GM18508 (cell line): ENCODE data around the gene IKBKE.
"Not testable (repeated sequence)": the region's sequence is repeated elsewhere in the genome, so short reads cannot be mapped to it uniquely, and the experiment has no call there.

Source experiments
- ATAC-seq: cut with Tn5 transposase; IDR thresholded peaks from one replicate; pipeline ENCODE4 v1.9.1; 2021; ENCODE audit warnings: moderate number of reproducible peaks; ENCODE audit not compliant: insufficient read depth, unreplicated experiment

Gene IKBKE

DNA sequence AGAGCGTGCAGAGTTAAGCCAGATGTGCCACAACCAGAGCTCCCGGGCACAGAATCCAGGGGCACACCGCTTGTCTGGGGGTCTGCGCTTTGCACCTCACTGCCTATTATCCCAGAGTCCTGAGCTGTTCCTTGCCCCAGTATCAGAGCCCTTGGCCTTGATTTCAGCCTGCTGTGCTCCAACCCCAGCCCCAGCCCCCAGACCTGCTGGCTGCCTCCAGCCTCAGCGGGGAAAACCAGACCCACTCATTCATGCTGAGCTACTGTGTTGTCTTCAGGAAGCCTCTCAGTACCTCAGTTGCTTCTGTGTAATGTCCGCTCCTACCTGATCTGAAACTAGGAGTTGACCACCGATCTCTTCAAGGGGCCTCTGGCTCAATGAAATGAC lies 1.1 kb downstream of the IKBKE start:
- ATAC-seq = no peak

DNA sequence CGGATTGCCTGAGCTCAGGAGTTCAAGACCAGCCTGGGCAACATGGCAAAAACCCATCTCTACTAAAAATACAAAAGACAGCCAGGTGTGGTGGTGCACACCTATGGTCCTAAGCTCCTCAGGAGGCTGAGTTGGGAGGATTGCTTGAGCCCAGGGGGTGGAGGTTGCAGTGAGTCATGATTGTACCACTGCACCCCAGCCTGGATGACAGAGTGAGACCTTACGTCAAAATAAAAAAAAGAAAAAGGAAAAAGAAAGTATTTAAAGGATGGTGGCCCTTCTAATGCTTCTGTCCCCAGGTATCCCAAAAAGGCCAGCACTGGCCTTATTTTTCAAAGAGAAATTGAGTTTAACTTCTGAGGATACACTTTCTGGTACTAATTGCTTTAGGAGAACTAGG lies 1.7 kb downstream of the IKBKE start:
- ATAC-seq = no peak

DNA sequence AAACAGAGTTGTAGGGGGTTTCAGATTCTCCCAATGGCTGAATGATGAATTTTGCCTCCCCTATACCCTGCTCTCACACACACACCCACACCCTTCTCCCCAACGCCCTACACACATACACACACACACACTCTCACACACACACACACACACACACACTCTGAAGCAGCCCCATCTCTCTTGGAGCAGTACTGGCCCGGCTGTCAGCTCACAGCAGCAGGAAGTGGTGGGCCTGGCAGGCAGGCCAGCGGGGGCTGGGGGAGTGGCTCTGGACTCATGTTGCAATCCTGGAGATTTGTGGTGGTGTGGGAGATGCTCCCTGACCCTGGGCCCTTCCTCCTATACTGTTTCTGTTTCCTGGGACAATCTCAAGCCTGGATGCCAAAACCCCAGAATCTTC lies 2.2 kb downstream of the IKBKE start:
- ATAC-seq = no peak

DNA sequence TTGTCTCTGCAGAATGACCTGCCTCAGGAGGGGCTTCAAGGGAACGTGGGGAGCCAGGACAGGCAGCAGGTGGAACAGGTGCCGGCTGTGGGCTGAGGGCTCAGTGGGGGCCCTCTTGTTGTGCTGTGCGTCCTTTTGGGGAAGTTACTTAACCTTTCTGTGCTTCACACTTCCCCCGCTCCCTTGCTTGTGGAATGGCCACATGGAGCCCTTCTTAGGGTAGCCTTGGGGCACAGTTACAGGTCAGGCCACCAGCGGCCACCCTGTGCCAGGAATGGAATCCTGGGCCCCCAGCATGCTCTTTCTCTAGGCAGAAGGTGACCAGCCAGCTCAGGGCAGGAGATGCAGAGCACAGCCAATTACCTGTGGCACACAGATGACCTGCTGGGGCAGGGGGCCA lies 2.6 kb downstream of the IKBKE start:
- ATAC-seq = no peak

DNA sequence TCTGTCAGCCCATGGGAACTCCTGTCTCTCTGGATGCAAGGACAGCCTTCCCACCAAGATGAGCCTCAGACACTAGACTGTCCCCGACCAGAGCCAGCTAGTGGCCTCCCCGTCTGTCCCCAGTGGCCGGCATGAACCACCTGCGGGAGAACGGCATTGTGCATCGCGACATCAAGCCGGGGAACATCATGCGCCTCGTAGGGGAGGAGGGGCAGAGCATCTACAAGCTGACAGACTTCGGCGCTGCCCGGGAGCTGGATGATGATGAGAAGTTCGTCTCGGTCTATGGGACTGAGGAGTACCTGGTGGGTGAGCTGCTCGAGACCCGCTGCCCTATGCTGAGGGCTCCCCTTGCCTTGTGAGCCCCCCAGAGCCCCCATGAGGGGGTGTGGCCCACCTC lies 5.8 kb downstream of the IKBKE start:
- ATAC-seq = no peak

DNA sequence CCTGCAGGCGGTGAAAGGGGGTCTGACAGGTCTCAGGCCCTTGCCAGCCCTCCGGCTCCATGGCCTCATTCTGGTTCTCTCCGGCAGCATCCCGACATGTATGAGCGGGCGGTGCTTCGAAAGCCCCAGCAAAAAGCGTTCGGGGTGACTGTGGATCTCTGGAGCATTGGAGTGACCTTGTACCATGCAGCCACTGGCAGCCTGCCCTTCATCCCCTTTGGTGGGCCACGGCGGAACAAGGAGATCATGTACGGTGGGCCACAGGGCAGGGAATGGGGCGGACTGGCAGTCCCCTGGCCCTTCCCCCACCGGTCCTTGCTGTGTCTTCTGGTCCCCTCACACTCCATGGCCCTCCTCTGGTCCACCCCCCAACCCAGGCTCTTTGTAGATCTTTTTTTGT lies 6.3 kb downstream of the IKBKE start:
- ATAC-seq = no peak

DNA sequence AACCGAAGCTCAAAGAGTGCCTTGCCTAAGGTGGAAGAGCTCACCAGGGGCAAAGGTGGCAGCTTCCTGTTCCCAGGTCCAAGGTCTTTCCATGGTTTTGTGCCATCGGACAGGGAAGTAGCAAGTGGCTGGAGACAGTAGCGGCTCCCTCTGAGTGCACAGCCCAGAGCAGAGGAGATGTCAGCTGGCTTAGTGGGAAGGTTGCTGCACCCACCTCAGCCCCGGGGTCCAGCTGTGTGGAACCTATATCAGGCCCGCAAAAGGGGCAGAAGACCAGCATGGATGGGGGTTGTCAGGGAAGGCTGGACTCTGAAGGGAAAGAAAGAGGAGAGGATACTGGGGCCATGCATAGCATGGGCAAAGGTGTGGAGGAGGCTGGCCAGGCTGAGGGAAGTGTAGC lies 6.8 kb downstream of the IKBKE start:
- no peak for ATAC-seq

DNA sequence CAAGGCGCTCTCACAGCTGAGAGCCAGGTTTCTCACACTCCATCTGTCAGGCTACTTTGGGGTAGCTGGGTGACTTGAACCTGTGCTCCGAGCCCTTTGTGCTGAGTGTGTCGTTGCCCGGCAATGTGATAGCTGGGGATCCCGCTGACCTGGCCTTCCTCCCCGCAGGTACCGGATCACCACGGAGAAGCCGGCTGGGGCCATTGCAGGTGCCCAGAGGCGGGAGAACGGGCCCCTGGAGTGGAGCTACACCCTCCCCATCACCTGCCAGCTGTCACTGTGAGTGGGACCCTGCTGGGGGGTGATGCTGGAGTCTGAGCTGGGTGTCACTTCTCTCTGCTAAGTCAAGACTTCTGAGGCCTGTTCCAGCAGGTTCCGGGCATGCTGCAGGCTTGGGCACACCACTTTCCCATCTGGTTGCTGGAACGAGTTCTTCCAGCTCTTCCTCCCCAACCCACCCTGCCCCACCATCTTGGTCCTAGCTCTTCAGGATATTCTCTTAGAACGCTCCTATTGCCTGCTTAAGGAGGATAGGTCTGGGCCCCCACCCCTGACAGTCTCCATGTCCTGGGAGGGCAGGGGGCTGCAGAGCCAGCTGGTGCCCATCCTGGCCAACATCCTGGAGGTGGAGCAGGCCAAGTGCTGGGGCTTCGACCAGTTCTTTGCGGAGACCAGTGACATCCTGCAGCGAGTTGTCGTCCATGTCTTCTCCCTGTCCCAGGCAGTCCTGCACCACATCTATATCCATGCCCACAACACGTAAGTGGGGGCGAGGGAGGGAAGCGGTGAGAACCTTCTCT lies 7.5 kb downstream of the IKBKE start:
- no peak for ATAC-seq

DNA sequence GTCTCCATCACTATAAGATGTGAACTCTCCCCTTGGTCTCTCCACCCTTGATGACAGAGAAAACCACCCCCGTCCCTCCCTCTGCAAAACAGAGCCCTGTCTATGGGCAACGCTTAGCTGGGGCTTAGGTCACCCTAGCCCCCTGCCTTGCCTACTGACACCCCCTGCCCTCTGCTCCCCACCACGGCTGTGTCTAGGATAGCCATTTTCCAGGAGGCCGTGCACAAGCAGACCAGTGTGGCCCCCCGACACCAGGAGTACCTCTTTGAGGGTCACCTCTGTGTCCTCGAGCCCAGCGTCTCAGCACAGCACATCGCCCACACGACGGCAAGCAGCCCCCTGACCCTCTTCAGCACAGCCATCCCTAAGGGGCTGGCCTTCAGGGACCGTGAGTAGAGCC lies 8.5 kb downstream of the IKBKE start:
- no peak for ATAC-seq

DNA sequence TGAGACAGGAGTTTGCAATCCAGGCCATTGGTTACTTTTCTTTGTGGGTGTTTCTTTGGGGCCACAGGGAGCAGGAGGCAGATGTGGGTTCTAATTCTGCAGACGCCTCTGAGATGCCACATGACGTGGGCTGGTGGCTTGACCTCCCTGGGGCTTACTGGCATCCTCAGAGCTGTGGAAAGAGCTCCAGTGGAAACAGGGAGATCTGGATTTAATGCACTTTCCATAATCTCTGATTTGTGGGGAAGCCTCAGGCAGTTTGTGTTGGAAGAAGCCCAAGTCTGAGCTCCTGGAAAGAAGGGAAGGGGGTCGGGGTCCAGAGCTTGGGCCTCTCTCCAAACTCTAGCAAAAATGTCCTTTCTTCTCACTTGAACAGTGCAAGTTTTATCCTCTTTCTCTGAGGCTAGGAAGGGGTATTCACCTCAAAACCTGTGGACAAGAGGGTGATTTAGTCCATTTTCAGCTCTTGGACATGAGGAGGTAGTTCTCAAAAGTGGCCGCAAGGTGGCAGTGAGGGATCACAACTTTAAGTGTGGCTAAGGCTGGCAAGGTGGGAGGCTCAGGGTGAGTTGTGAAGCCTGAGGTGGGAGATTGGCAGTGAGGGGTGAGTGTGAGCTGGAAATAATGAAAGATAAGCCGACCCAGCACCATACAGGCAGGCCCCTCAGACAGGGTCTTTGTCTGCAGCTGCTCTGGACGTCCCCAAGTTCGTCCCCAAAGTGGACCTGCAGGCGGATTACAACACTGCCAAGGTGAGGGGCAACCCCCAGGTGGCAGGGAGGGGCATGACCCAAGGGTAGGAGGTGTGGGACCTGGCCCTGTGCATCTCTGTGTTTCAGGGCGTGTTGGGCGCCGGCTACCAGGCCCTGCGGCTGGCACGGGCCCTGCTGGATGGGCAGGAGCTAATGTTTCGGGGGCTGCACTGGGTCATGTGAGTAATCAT lies 9.2 kb downstream of the IKBKE start:
- no peak for ATAC-seq

DNA sequence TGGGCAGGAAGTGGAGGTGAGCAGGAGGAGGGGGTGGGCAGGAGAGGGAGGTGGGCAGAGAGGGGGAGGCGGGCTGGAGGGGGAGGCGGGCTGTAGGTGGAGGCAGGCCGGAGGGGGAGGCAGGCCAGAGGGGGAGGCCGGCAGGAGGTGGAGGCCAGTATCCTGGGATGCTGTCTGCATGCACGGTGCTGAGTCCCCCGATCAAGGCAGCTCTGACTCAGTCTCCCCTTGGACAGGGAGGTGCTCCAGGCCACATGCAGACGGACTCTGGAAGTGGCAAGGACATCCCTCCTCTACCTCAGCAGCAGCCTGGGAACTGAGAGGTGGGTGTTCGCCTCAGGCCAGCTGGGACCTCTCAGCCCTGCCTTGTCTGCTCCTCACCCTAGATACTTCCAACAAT lies 9.9 kb downstream of the IKBKE start:
- ATAC-seq = no peak

DNA sequence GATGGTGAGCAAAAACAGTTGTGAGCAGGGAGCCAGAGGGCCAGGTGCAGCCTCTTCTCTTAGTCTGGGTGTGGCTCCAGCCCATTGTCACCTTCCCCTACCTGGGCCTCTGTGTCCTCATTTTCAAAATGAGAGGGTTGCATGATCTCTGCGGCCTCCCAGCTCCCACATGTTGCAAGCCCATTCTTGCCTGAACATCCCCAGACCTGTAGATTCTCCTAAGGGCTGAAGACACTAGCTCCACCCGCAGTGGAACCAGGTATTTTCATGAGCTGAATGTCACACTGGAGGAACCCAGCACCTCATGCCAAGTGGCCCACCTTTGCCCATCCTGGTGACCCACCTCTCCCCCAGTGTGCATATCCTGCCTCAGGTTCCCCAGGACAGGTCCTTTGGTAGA lies 12.3 kb downstream of the IKBKE start:
- no peak for ATAC-seq

DNA sequence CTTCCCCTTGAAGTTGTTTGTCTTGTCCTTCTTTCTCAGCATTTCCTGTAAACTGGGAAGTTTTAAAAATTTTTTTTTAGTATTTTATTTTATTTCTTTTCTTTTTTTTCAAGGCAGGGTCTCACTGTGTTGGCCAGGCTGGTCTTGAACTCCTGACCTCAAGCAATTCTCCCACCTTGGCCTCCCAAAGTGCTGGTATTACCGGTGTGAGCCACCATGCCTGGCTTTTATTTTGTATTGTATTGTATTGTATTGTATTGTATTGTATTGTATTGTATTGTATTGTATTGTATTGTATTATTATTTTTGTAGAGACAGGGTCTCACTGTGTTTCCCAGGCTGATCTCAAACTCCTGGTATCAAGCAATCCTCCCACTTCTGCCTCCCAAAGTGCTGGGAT lies 13.6 kb downstream of the IKBKE start:
- not testable (repeated sequence) for ATAC-seq

DNA sequence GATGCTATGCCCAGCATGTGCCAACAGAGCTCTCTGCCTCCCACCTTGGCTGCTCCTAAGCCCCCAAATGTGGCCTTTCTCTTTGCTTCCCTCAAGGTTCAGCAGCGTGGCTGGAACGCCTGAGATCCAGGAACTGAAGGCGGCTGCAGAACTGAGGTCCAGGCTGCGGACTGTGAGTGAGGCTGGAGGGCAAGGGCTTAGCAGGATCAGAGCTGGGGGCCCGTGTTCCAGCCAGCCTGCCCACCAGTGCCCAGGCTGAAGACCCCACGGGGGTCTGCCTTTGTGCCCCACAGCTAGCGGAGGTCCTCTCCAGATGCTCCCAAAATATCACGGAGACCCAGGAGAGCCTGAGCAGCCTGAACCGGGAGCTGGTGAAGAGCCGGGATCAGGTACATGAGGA lies 14.6 kb downstream of the IKBKE start:
- ATAC-seq = no peak

DNA sequence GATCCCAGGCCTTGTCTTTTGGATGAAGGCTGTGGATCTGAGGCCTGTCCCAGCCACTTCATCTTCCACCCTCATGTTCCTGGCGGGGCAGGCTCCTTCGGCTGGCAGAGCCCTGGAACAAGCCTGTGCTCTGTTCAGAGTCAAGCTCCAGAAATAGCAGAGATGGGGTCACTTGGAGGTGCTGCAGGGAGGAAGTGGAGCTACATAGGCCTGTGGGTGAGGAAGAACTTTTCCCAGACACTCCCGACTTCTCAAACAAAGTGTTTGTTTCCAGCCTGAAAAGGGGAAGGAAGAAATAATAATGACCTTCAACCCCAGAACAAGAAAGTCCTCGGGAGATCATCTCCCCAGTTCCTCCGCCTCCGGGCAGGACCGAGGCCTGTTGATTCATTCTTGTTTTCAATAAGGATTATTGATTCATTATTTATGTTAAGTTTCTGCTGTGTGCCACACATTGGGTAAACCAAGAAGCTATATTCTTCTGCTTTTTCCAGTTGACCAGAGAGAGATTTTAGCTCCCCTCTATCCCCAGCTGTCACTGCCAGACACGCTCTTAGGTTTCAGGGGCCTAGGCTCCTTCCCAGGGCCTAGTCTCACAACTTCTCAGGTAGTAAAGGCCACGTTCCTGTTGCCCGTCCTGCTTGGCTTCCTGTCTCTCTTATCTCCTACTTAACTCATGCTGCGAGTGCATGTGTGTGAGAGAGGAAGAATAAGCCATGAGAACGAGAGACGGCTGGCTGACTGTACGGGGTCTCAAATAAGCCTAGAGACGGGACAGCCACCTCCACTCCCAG lies 16.9 kb downstream of the IKBKE start:
- no peak for ATAC-seq

DNA sequence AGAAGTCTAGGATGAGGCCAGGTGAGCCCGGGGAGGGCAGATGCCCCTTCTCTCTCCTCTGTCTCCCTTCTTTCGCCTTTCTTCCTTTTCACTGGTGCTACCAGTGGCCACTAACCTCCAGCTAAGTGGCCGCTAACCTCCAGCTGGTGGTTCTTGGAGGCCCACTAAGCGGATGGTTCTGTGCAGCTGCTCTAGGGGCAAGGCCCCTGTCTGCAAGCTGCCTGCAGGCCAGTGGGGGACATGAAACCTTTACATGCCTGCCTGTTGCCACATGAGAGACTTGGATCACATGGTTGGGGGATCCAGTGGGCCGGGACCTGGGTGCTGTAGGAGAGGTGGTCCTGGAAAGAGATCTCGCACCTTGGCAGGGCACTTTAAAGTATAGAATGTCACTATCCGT lies 17.7 kb downstream of the IKBKE start:
- no peak for ATAC-seq

DNA sequence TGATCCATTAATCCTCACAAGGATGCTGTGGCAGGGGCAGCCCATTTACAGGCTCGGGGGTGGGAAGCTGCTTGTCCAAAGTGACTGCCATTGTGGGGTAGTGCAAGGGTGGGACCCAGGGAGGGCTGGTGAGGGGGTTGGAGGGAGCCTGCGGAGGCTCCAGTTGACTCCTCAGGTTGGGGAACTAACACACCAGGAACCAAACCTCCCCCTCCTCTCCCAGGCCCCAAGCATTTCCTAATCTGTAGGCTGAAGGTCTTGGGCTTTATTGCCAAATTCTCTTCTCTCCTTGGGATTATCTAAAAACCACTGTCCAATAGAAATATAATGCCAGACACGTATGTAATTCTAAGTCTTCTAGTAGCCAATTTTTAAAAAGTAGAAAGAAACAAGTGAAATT lies 18.2 kb downstream of the IKBKE start:
- ATAC-seq = no peak

DNA sequence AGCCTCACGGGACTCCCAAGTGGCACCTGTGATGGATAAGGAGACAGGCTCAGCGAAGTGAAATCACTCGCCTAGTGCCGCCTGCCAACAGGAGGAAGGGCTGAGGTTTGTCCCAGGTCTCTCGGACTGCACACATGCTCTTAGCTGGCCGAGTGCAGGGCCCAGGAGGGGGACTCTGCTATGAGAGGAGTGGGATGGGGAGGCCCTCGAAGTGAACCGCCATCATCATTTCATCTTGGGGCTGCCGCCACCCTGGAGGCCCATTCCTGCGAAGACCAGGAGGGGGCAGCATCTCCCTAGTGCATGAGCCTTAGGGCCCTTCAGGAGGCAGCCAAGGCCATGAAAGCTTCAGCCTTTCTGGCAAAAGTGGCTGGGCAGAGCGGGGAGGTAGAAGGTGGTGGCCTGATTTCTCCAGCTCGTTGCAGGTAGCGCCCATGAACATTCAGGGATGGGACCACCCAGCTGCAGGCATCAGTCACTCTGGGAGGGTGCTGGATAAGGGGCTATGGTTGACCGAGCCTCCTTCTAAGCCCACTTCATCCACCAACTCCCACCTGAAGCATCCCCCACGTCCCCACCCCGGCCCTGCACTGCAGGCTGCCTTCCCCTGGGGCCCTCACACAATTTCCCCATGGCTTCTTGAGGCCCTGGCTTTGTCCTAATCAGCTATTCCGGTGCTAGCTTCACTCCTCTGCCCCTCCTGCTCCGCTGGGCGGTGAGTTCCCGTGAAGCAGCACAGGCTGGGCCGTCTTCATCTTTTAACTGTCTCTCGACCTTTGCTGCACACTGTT lies 19.9 kb downstream of the IKBKE start:
- ATAC-seq = no peak

DNA sequence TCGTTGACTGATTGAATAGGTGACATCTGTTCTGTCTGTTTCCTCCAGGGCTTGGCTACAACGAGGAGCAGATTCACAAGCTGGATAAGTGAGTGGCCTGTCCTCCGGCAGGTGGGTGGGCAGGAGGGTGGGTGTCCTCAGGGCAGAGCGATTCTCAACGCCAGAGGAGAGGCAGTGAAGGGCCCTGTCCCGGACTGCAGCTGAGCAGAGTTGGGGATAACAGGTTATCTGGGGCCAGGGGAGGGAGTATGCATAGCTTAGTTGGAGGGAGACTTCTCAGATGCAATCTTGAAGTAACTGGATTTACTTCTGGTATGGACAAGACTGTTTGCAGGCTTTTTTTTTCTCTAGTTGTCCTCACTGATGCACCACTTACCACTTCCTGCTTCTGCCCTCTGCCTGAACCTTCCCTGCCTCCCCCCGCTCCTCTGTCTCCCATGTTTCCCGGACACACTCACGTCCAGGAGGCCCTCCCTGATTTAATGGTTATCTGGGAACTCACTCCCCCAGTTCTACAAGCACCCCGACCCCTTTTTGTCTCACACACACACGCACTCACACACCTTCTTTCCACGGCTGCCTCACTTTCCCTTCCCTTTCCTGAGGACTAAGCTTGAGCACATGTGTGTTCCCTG lies 20.6 kb downstream of the IKBKE start:
- no peak for ATAC-seq

DNA sequence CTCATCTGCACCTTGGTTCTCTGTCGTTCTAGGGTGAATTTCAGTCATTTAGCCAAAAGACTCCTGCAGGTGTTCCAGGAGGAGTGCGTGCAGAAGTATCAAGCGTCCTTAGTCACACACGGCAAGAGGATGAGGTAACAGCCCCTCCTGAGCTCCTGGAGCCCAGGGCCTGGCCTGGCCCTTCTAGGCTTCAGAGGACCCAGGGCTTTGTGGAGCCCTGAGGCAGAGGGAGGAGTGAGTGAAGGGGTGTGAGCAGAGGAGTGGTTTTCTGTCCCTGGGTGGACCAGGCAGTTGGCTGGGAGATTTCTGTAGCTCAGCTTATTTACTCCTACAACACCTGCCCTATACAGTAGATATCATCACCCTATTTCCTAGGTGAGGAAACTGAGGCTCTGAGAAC lies 21.3 kb downstream of the IKBKE start:
- ATAC-seq = no peak
